HG03520 (cell line): ENCODE data around the gene SIPA1.

Source experiments
- ATAC-seq: cut with Tn5 transposase; IDR thresholded peaks from one replicate; pipeline ENCODE4 v1.9.1; 2021; ENCODE audit warnings: mild to moderate bottlenecking, moderate library complexity; ENCODE audit not compliant: unreplicated experiment

SIPA1 gene

GRCh38 chr11:65698205-65698604 lies 60.3 kb downstream of the SIPA1 start:
- ATAC-seq = no peak

GRCh38 chr11:65699306-65699705 lies 61.4 kb downstream of the SIPA1 start:
- no peak for ATAC-seq

GRCh38 chr11:65700399-65700798 lies 62.5 kb downstream of the SIPA1 start:
- ATAC-seq = no peak
